Brain microvascular endothelial cell (primary cell): Measurements from ENCODE around the gene SMIM34.
"Not testable (repeated sequence)": the region's sequence is repeated elsewhere in the genome, so short reads cannot be mapped to it uniquely, and the experiment has no call there.

ENCODE experiments used
- DNase-seq: peaks from one replicate; pipeline ENCODE4 v3.0.0-alpha.2; 2020
- H3K27ac ChIP-seq: fragments of 250-450 bp; sonication (Bioruptor Pico); 2 replicates; pipeline ENCODE4 v1.5.1; 2020; ENCODE audit warnings: mild to moderate bottlenecking, moderate library complexity
- H3K27me3 ChIP-seq: fragments of 250-450 bp; sonication (Bioruptor Pico); replicated peaks from 2 replicates; pipeline ENCODE4 v1.5.1; 2020; ENCODE audit warnings: mild to moderate bottlenecking
- H3K36me3 ChIP-seq: fragments of 250-450 bp; sonication (Bioruptor Pico); replicated peaks from 2 replicates; pipeline ENCODE4 v1.5.1; 2020; ENCODE audit warnings: mild to moderate bottlenecking
- H3K4me3 ChIP-seq: 2 replicates; pipeline ENCODE4 v1.5.1; 2011; ENCODE audit warnings: low read depth, mild to moderate bottlenecking, control low read depth, low read length, moderate library complexity
- CTCF ChIP-seq: IDR thresholded peaks from 2 replicates; pipeline ENCODE4 v1.5.1; 2011; ENCODE audit warnings: low read depth, mild to moderate bottlenecking, moderate library complexity, low read length, control low read depth, inconsistent platforms; ENCODE audit errors: missing control alignments
- in situ Hi-C: cut with HindIII; loops from 2 replicates; pipeline ENCODE4 v1.10.0; 2017; ENCODE audit warnings: low sequenced_read_pairs, low pct_ligation_motif_present

SMIM34 gene

GRCh38 chr21:34405686-34406085 is 18.1 kb downstream of the SMIM34 start:
- H3K36me3 ChIP-seq, H3K4me3 ChIP-seq, H3K27ac ChIP-seq, DNase-seq, in situ Hi-C loops, H3K27me3 ChIP-seq: not testable (repeated sequence)

- H3K27me3 ChIP-seq, H3K4me3 ChIP-seq, DNase-seq, in situ Hi-C loops, H3K36me3 ChIP-seq, H3K27ac ChIP-seq: not testable (repeated sequence)
Measured at GRCh38 chr21:34404742-34405141, 19.0 kb downstream of the SMIM34 start.

- H3K27ac ChIP-seq, H3K4me3 ChIP-seq, H3K27me3 ChIP-seq, H3K36me3 ChIP-seq, DNase-seq, in situ Hi-C loops: not testable (repeated sequence)
Measured at GRCh38 chr21:34400522-34400921, 23.2 kb downstream of the SMIM34 start.

- H3K27ac ChIP-seq, H3K36me3 ChIP-seq, DNase-seq, H3K4me3 ChIP-seq, H3K27me3 ChIP-seq, in situ Hi-C loops: not testable (repeated sequence)
Measured at GRCh38 chr21:34383724-34384415, 39.9 kb downstream of the SMIM34 start.

- in situ Hi-C loops, H3K27me3 ChIP-seq, DNase-seq, H3K4me3 ChIP-seq, H3K36me3 ChIP-seq, H3K27ac ChIP-seq: not testable (repeated sequence)
Measured at GRCh38 chr21:34383138-34383537, 40.6 kb downstream of the SMIM34 start.

- H3K4me3 ChIP-seq, H3K27ac ChIP-seq, H3K36me3 ChIP-seq, DNase-seq, in situ Hi-C loops, H3K27me3 ChIP-seq: not testable (repeated sequence)
Measured at GRCh38 chr21:34375619-34375972, 48.2 kb downstream of the SMIM34 start.

- H3K27me3 ChIP-seq, in situ Hi-C loops, H3K4me3 ChIP-seq, H3K27ac ChIP-seq, H3K36me3 ChIP-seq, DNase-seq: not testable (repeated sequence)
Measured at GRCh38 chr21:34374940-34375618, 48.7 kb downstream of the SMIM34 start, which contains the start of gene SMIM11. TSS of gene SMIM11 (plus strand) at chr21:34375507. CDS start at chr21:34379505, 3,998 bp downstream.

GRCh38 chr21:34374462-34374861 is 49.3 kb downstream of the SMIM34 start:
- H3K27me3 ChIP-seq, H3K4me3 ChIP-seq, in situ Hi-C loops, H3K27ac ChIP-seq, H3K36me3 ChIP-seq, DNase-seq: not testable (repeated sequence)

- no peak for DNase-seq
- H3K27ac ChIP-seq: no peak overlapping the region
- H3K36me3 ChIP-seq: no peaks in the 10 kb centered on the region
- TF ChIP-seq CTCF: no peak
- H3K4me3 ChIP-seq: no peak overlapping the region
- in situ Hi-C loops: no loop called here
- H3K27me3 ChIP-seq: no peaks in the 10 kb centered on the region
Measured at GRCh38 chr21:34372321-34372720, 51.4 kb downstream of the SMIM34 start.

- TF ChIP-seq CTCF: no peak
- H3K27ac ChIP-seq: no peak overlapping the region
- no peaks in the 10 kb centered on the region for H3K27me3 ChIP-seq
- H3K36me3 ChIP-seq: no peaks in the 10 kb centered on the region
- in situ Hi-C loops: no loop called here
- no peak overlapping the region for H3K4me3 ChIP-seq
- DNase-seq: no peak
Measured at GRCh38 chr21:34369741-34370140, 54.0 kb downstream of the SMIM34 start.
